Heart left ventricle (tissue), 16 donors: ENCODE data around the gene GPR27. TPM values are rescaled to one million over a fixed set of nuclear protein-coding genes. Genes with fewer than 3 reads are reported as not detected.
A peak's percentile ranks its signal among the peaks of the same experiment; 100 is the strongest.

ENCODE experiments used
- ATAC-seq, 4 donors: fragments of 200-7000 bp; cut with Tn5 transposase; one replicate each; pipeline ENCODE4 v1.9.1; 2020 to 2022; ENCODE audit warnings: moderate library complexity in 4 of 4, mild to moderate bottlenecking in 3 of 4, moderate number of reproducible peaks in 1 of 4
- DNase-seq, 5 donors: peaks; one replicate each; pipeline ENCODE4 v3.0.0-alpha.2; 2020
- H3K27ac ChIP-seq, 12 donors: fragments of 200-600 bp; sonication (generic) in 4 of 12; one replicate each; pipeline versions ENCODE4 v1.5.0 to v1.8.0; 2016 to 2022; ENCODE audit warnings: mild to moderate bottlenecking in 2 of 12
- H3K27me3 ChIP-seq, 9 donors: fragments of 200-600 bp; sonication (generic) in 2 of 9; one replicate each; pipeline versions ENCODE4 v1.5.1 to v1.8.0; 2016 to 2022; ENCODE audit warnings: mild to moderate bottlenecking in 3 of 9
- H3K36me3 ChIP-seq, 9 donors: fragments of 200-600 bp; sonication (generic) in 2 of 9; one replicate each; pipeline versions ENCODE4 v1.5.0 to v1.8.0; 2018 to 2022; ENCODE audit warnings: mild to moderate bottlenecking in 2 of 9
- H3K4me1 ChIP-seq, 12 donors: fragments of 200-600 bp; sonication (generic) in 4 of 12; one replicate each; pipeline versions ENCODE4 v1.5.0 to v1.8.0; 2016 to 2022; ENCODE audit warnings: mild to moderate bottlenecking in 3 of 12
- H3K4me3 ChIP-seq, 12 donors: fragments of 200-600 bp; sonication (generic) in 4 of 12; one replicate each; pipeline versions ENCODE4 v1.5.0 to v1.8.0; 2017 to 2022; ENCODE audit warnings: mild to moderate bottlenecking in 9 of 12, moderate library complexity in 4 of 12
- H3K9me3 ChIP-seq, 12 donors: fragments of 200-600 bp; sonication (generic) in 4 of 12; one replicate each; pipeline versions ENCODE4 v1.5.0 to v1.8.0; 2016 to 2022; ENCODE audit warnings: mild to moderate bottlenecking in 1 of 12
- POLR2A ChIP-seq, 2 donors: fragments of 450-650 bp; IDR thresholded peaks; one replicate each; pipeline ENCODE4 v1.6.1; 2017; ENCODE audit warnings: antibody characterized with exemption in 2 of 2, mild to moderate bottlenecking in 2 of 2, moderate library complexity in 2 of 2
- WGBS, 4 donors: extraction: QIAGEN DNeasy Blood & Tissue Kit in 2 of 4; methylation state at CpG; one replicate each; pipeline versions ENCODE4 v1.1.5 to v1.1.7; 2013 to 2018; 5-methylcytosine and 5-hydroxymethylcytosine counted together
- intact Hi-C, 10 donors: fragments of 100-400 bp; cut with DNase I; formaldehyde crosslinking; loops; one replicate each; pipeline versions ENCODE4 v1.11.1 to v1.14.2; 2022
- polyA plus RNA-seq, 2 donors: library from polyadenylated mRNA; stranded (reverse); fragments of 200-250 nt; gene quantifications; one replicate each; pipeline ENCODE4 v1.2.3, GENCODE V29; 2013
- total RNA-seq, 9 donors: library from RNA; depleted of rRNA in 2 of 9; stranded (reverse); fragments of >200 nt in 2 of 9; fragmentation: NEBNext Ultra II Directional in 3 of 9; extraction: Animal tissue kit (Norgen Biotek cat#: 25700) in 3 of 9; gene quantifications; one replicate each; pipeline versions ENCODE4 v1.1.0 to v1.2.4, GENCODE V29; 2016 to 2023
- TF ChIP-seq, protein P1 (sequence below), 12 donors: fragments of 200-600 bp; sonication (generic) in 4 of 12; IDR thresholded peaks; one replicate each; pipeline versions ENCODE4 v1.5.0 to v1.8.0; 2018 to 2022; ENCODE audit warnings: antibody characterized with exemption in 12 of 12, mild to moderate bottlenecking in 5 of 12
- donor health status: ischemic (EF 13 %, LVEDD 7.1; RV severe dilation, severe dysfunction).
- donor health status: healthy with polysubstance abuse.
- donor health status: DM: no; HTN: yes; CAD: no.
- donor health status: DM: no; HTN: no; CAD: no.
- donor health status: ischemic (EF 25% LVEDD 6.9; RV normal size, moderate dysfunction).
- donor health status: ischemic (EF 25% LVEDD 5.7; RV mildly dilated, moderate dysfunction).
- donor health status: healthy.
- donor health status: DM: yes; HTN: yes; CAD: no.
- donor health status: ischemic (EF 35%, LVEDD 5.7; RV mildly dilated, moderate dysfunction).
- donor health status: nonischemic (EF 11% LVEDD 7.7; RV severe dilation, severe dysfunction).
- donor health status: DM: yes; HTN: yes; CAD: no.
- donor health status: PGD.
- donor health status: ischemic (EF 29% LVEDD 5.4; RV normal size, mild dysfunction).
- donor health status: nonischemic (EF 23%, LVEDD 6.1; RV moderate dilation, normal function).

The GPR27 gene
- total and polyA plus RNA-seq, 11 donors = 0.57 to 8.0 (median 5.0) TPM

DNA sequence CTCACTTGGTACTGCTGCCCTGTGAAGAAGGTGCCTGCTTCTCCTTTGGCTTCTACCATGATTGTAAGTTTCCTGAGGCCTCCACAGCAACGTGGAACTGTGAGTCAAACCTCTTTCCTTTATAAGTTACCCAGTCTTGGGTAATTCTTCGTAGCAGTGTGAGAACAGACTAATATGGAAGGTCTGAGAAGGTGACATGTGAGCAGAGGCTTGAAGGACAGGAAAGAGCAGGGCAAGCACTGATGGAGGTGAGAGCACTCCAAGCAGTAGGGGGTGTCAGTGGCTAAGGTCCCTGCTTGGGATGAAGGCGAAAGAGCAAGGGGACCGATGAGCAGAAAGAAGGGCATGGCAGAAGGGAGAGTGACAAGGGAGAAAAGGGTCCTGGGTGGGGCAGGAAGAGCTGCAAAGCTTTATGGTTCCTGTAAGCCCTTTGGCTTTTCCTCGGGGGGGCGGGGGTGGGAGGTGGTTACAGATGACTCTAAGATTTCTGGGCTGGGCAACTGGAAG, 32.0 kb upstream of the GPR27 start:
- WGBS, 4 donors = 80 to 82% (median 81%) methylated on average over 6 of the region's 6 CpGs
- Histone ChIP-seq H3K36me3 (no peaks in the 10 kb centered on the region), H3K27ac (peak overlapping the region in 1 of 12 donors; percentile 89), H3K4me1 (peaks cover 0 to 78% (median 12%) of the 10 kb centered on the region in 12 donors), H3K27me3 (no peaks in the 10 kb centered on the region), H3K9me3 (no peaks in the 10 kb centered on the region), H3K4me3 (no peak overlapping the region)
- no peak for ATAC-seq
- TF ChIP-seq POLR2A (IDR thresholded peaks at IDR 0.05) = no peak
- TF ChIP-seq, protein P1, sequence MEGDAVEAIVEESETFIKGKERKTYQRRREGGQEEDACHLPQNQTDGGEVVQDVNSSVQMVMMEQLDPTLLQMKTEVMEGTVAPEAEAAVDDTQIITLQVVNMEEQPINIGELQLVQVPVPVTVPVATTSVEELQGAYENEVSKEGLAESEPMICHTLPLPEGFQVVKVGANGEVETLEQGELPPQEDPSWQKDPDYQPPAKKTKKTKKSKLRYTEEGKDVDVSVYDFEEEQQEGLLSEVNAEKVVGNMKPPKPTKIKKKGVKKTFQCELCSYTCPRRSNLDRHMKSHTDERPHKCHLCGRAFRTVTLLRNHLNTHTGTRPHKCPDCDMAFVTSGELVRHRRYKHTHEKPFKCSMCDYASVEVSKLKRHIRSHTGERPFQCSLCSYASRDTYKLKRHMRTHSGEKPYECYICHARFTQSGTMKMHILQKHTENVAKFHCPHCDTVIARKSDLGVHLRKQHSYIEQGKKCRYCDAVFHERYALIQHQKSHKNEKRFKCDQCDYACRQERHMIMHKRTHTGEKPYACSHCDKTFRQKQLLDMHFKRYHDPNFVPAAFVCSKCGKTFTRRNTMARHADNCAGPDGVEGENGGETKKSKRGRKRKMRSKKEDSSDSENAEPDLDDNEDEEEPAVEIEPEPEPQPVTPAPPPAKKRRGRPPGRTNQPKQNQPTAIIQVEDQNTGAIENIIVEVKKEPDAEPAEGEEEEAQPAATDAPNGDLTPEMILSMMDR (IDR thresholded peaks at IDR 0.05) = no peak
- intact Hi-C loops = loop anchor here in 4 of 10 donors (10.0 kb wide), 3 partner anchors 723 to 1363 kb away; partner anchors contain the start of gene RYBP (in 1 of the 4)
- no peak for DNase-seq

- intact Hi-C loops = loop anchor here in 4 of 10 donors (10.0 kb wide), 3 partner anchors 722 to 1362 kb away; partner anchors contain the start of gene RYBP (in 1 of the 4)
- Histone ChIP-seq H3K9me3 (no peaks in the 10 kb centered on the region), H3K36me3 (no peaks in the 10 kb centered on the region), H3K27me3 (no peaks in the 10 kb centered on the region), H3K4me3 (peak overlapping the region in 1 of 12 donors; percentile 87), H3K4me1 (peaks cover 0 to 76% (median 12%) of the 10 kb centered on the region in 12 donors), H3K27ac (peak overlapping the region in 1 of 12 donors; percentile 89)
- WGBS, 4 donors = 78 to 100% (median 97%) methylated on average over 1 of the region's 1 CpG
- no peak for DNase-seq
- TF ChIP-seq, protein P1 (IDR thresholded peaks at IDR 0.05) = no peak
- TF ChIP-seq POLR2A (IDR thresholded peaks at IDR 0.05) = no peak
- ATAC-seq = no peak
Measured at GRCh38 chr3:71722693-71723092, 31.0 kb upstream of the GPR27 start.

- WGBS, 4 donors = 48 to 60% (median 56%) methylated on average over 6 of the region's 6 CpGs
- H3K27me3 ChIP-seq = no peaks in the 10 kb centered on the region
- H3K27ac ChIP-seq = peak overlapping the region in 1 of 12 donors; percentile 89
- no peaks in the 10 kb centered on the region for H3K9me3 ChIP-seq
- no peak for ATAC-seq
- H3K4me3 ChIP-seq = peak overlapping the region in 9 of 12 donors; percentile 77 to 96 (median 87)
- peaks cover 0 to 67% (median 12%) of the 10 kb centered on the region in 12 donors for H3K4me1 ChIP-seq
- no peaks in the 10 kb centered on the region for H3K36me3 ChIP-seq
- intact Hi-C loops = loop anchor here in 4 of 10 donors (10.0 kb wide), 3 partner anchors 721 to 1361 kb away; partner anchors contain the start of gene RYBP (in 1 of the 4)
- DNase-seq = no peak
- no peak for TF ChIP-seq POLR2A (IDR thresholded peaks at IDR 0.05)
- TF ChIP-seq, protein P1 (IDR thresholded peaks at IDR 0.05) = no peak
Measured at GRCh38 chr3:71723452-71724170, 30.0 kb upstream of the GPR27 start.

- Histone ChIP-seq H3K36me3 (no peaks in the 10 kb centered on the region), H3K27ac (peak overlapping the region in 3 of 12 donors; percentile 72 to 89 (median 87)), H3K4me1 (peaks cover 0 to 63% (median 12%) of the 10 kb centered on the region in 12 donors), H3K4me3 (peak overlapping the region; percentile 73 to 96 (median 86)), H3K9me3 (no peaks in the 10 kb centered on the region), H3K27me3 (no peaks in the 10 kb centered on the region)
- intact Hi-C loops = loop anchor here in 4 of 10 donors (10.0 kb wide), 3 partner anchors 721 to 1361 kb away; partner anchors contain the start of gene RYBP (in 1 of the 4)
- DNase-seq = no peak
- ATAC-seq = no peak
- no peak for TF ChIP-seq POLR2A (IDR thresholded peaks at IDR 0.05)
- TF ChIP-seq, protein P1 (IDR thresholded peaks at IDR 0.05) = no peak
Measured at GRCh38 chr3:71724171-71724453, 29.5 kb upstream of the GPR27 start.
